MM.1S (cell line): ENCODE measurements around the gene AGFG1.

Experiments used
- DNase-seq: peaks from one replicate; pipeline ENCODE4 v3.0.0-alpha.2; 2015
- H2AFZ ChIP-seq: fragments of 300-600 bp; sonication (generic); 2 replicates; pipeline ENCODE4 v1.6.0; 2016; ENCODE audit warnings: antibody characterized with exemption, low read length
- H3F3A ChIP-seq: fragments of 300-600 bp; sonication (generic); 2 replicates; pipeline ENCODE4 v1.6.1; 2016; ENCODE audit warnings: mild to moderate bottlenecking, antibody characterized with exemption, low read length, moderate library complexity, mixed read lengths; ENCODE audit not compliant: insufficient read depth
- H3K27ac ChIP-seq: fragments of 300-600 bp; sonication (generic); 2 replicates; pipeline ENCODE4 v1.5.1; 2016; ENCODE audit warnings: mild to moderate bottlenecking, low read length
- H3K27me3 ChIP-seq: fragments of 300-600 bp; sonication (generic); replicated peaks from 2 replicates; pipeline ENCODE4 v1.6.0; 2016; ENCODE audit warnings: low read length; ENCODE audit not compliant: insufficient read depth
- H3K36me3 ChIP-seq: fragments of 300-600 bp; sonication (generic); replicated peaks from 2 replicates; pipeline ENCODE4 v1.6.1; 2016; ENCODE audit warnings: mild to moderate bottlenecking, low read length, mixed read lengths; ENCODE audit not compliant: insufficient read depth
- H3K4me1 ChIP-seq: fragments of 300-600 bp; sonication (generic); 2 replicates; pipeline ENCODE4 v1.6.1; 2016; ENCODE audit warnings: low read length, mixed read lengths
- H3K4me2 ChIP-seq: fragments of 300-600 bp; sonication (generic); 2 replicates; pipeline ENCODE4 v1.6.0; 2016; ENCODE audit warnings: low read depth, low read length
- H3K4me3 ChIP-seq: fragments of 300-600 bp; sonication (generic); 2 replicates; pipeline ENCODE4 v1.5.1; 2016; ENCODE audit warnings: low read length, mixed read lengths
- H3K79me2 ChIP-seq: fragments of 300-600 bp; sonication (generic); 2 replicates; pipeline ENCODE4 v1.6.1; 2016; ENCODE audit warnings: mixed run types, low read length, mixed read lengths
- H3K9ac ChIP-seq: fragments of 300-600 bp; sonication (generic); 2 replicates; pipeline ENCODE4 v1.6.1; 2016; ENCODE audit warnings: low read length, mixed read lengths
- H3K9me2 ChIP-seq: fragments of 300-600 bp; sonication (generic); replicated peaks from 2 replicates; pipeline ENCODE4 v1.6.1; 2016; ENCODE audit warnings: mild to moderate bottlenecking, low read length, mixed read lengths; ENCODE audit not compliant: insufficient read depth
- H3K9me3 ChIP-seq: fragments of 300-600 bp; sonication (generic); replicated peaks from 2 replicates; pipeline ENCODE4 v1.6.1; 2016; ENCODE audit warnings: mild to moderate bottlenecking, low read length, mixed read lengths; ENCODE audit not compliant: insufficient read depth
- H4K20me1 ChIP-seq: fragments of 300-600 bp; sonication (generic); 2 replicates; pipeline ENCODE4 v1.6.1; 2016; ENCODE audit warnings: mild to moderate bottlenecking, low read length, moderate library complexity, mixed read lengths; ENCODE audit not compliant: insufficient read depth
- CTCF ChIP-seq: fragments of 300-600 bp; sonication (generic); IDR thresholded peaks from 2 replicates; pipeline ENCODE4 v1.5.1; 2016; ENCODE audit warnings: antibody characterized with exemption, low read length, mixed read lengths
- EZH2 ChIP-seq: fragments of 300-600 bp; sonication (generic); optimal IDR thresholded peaks from 2 replicates; pipeline ENCODE3; 2017; ENCODE audit warnings: low read depth, mild to moderate bottlenecking, antibody characterized with exemption, low read length, mixed read lengths
- EZH2phosphoT487 ChIP-seq: fragments of 300-600 bp; sonication (generic); IDR thresholded peaks from 2 replicates; pipeline ENCODE4 v1.6.1; 2018; ENCODE audit warnings: antibody characterized with exemption, low read length

The AGFG1 gene

GRCh38 chr2:227570615-227571014 lies 98.7 kb downstream of the AGFG1 start:
- Histone ChIP-seq H4K20me1 (no peaks in the 10 kb centered on the region), H3K36me3 (no peaks in the 10 kb centered on the region), H3K9me3 (no peaks in the 10 kb centered on the region), H3K4me3 (no peak overlapping the region), H3F3A (no peaks in the 10 kb centered on the region), H3K27ac (no peak overlapping the region), H3K9me2 (no peaks in the 10 kb centered on the region), H3K9ac (no peak overlapping the region), H3K4me1 (no peaks in the 10 kb centered on the region), H3K4me2 (no peak overlapping the region), H3K79me2 (no peaks in the 10 kb centered on the region), H3K27me3 (no peaks in the 10 kb centered on the region), H2AFZ (no peak overlapping the region)
- TF ChIP-seq CTCF (no peak), EZH2phosphoT487 (no peak), EZH2 (no peak)
- DNase-seq, result no peak

- no peaks in the 10 kb centered on the region for H3K36me3 ChIP-seq
- H3K4me2 ChIP-seq, result no peak overlapping the region
- H3K27me3 ChIP-seq, result no peaks in the 10 kb centered on the region
- H3K9ac ChIP-seq, result no peak overlapping the region
- no peaks in the 10 kb centered on the region for H3K79me2 ChIP-seq
- no peak for DNase-seq
- H4K20me1 ChIP-seq, result no peaks in the 10 kb centered on the region
- TF ChIP-seq EZH2 (no peak), CTCF (no peak)
- no peaks in the 10 kb centered on the region for H3K4me1 ChIP-seq
- H2AFZ ChIP-seq, result no peak overlapping the region
- H3F3A ChIP-seq, result no peaks in the 10 kb centered on the region
- H3K4me3 ChIP-seq, result no peak overlapping the region
- H3K27ac ChIP-seq, result no peak overlapping the region
- H3K9me2 ChIP-seq, result no peaks in the 10 kb centered on the region
- H3K9me3 ChIP-seq, result no peaks in the 10 kb centered on the region
These were observed 104.2 kb downstream of the AGFG1 start for GRCh38 chr2:227576110-227576509.

GRCh38 chr2:227576812-227577211 lies 104.9 kb downstream of the AGFG1 start:
- Histone ChIP-seq H3K36me3 (no peaks in the 10 kb centered on the region), H3K27me3 (no peaks in the 10 kb centered on the region), H3K9me2 (no peaks in the 10 kb centered on the region), H3K9ac (no peak overlapping the region), H3K79me2 (no peaks in the 10 kb centered on the region), H3F3A (no peaks in the 10 kb centered on the region), H3K4me3 (no peak overlapping the region), H4K20me1 (no peaks in the 10 kb centered on the region), H3K9me3 (no peaks in the 10 kb centered on the region), H3K4me2 (no peak overlapping the region), H3K4me1 (no peaks in the 10 kb centered on the region), H3K27ac (no peak overlapping the region), H2AFZ (no peak overlapping the region)
- DNase-seq, result no peak
- TF ChIP-seq CTCF, result no peak
- no peak for TF ChIP-seq EZH2phosphoT487
- TF ChIP-seq EZH2, result no peak

GRCh38 chr2:227577555-227577954 lies 105.6 kb downstream of the AGFG1 start:
- Histone ChIP-seq H3K27me3 (no peaks in the 10 kb centered on the region), H3K9me2 (no peaks in the 10 kb centered on the region), H3K36me3 (no peaks in the 10 kb centered on the region), H2AFZ (no peak overlapping the region), H3K4me3 (no peak overlapping the region), H3F3A (no peaks in the 10 kb centered on the region), H3K4me2 (no peak overlapping the region), H3K9ac (no peak overlapping the region), H3K4me1 (no peaks in the 10 kb centered on the region), H3K9me3 (no peaks in the 10 kb centered on the region), H4K20me1 (no peaks in the 10 kb centered on the region), H3K79me2 (no peaks in the 10 kb centered on the region), H3K27ac (no peak overlapping the region)
- no peak for DNase-seq
- no peak for TF ChIP-seq EZH2phosphoT487
- TF ChIP-seq CTCF, result no peak
- TF ChIP-seq EZH2, result no peak
